ENCODE results near the gene EPN3. TPM values are rescaled to one million over a fixed set of nuclear protein-coding genes. Genes with fewer than 3 reads are reported as not detected.

The EPN3 gene
- total RNA-seq, 1 donor from 2014 or later = not detected

DNA sequence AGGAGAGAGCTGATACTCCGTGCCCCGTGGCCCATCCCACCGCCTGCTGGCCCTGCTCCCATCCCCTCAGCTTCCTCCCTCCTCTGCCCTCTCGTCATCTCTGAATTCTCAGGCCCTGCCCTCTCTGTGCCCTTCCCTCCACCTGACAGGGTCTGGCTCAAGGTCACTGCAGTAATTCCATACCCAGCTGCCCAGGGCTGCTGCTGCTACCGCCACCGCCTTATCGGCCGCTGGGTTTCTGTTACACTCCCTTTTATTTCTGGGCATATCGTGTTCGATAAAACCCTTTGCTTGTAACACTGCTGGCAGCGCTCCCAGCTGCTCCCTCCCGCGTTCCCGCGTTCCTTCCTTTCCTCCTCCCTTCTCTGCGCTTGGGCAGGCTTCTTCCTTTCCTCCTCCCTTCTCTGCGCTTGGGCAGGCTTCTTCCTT is 1.2 kb downstream of the EPN3 start:
- DNase-seq (ENCODE audit: low read depth) = peak; percentile 65

GRCh38 chr17:50534222-50534978 is 1.9 kb downstream of the EPN3 start:
- no peak for DNase-seq (ENCODE audit: low read depth)

DNA sequence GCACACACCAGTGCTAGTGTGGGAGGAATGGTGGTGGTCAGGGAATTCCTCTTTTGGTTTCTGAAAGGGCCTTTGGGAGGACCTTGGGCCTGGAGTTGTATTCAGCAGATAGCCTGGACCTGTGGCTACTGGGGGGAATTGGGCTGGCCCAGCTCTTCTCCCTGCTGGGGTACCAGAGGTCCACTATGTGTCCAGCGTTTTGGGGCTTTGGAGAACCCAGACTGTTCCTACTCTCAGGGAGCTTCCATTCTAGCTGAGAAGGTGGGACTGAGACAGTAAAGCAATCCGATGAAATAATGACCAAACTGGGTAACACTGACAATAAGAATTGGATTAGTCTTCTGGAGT is 2.4 kb downstream of the EPN3 start:
- DNase-seq (ENCODE audit: low read depth) = no peak

DNA sequence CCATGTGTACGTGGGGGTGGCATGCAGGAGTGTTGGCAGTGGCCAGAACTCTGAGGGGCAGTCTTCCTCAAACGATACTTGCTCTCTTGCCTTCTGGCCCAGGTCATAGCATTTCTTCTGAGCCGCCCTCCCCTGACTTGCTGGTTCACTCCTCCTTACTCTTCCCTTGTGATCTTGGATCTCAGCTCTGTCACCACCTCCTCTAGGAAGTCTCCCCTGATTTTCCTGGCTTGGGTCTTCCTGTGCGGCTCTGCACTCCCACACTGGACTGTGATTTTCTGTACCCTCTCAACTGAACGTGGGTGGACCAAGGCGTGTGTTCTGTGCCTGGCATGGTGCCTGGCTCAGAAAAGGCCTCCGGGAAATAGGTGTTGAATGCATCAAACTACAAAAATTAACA is 2.9 kb downstream of the EPN3 start:
- DNase-seq (ENCODE audit: low read depth) = no peak

DNA sequence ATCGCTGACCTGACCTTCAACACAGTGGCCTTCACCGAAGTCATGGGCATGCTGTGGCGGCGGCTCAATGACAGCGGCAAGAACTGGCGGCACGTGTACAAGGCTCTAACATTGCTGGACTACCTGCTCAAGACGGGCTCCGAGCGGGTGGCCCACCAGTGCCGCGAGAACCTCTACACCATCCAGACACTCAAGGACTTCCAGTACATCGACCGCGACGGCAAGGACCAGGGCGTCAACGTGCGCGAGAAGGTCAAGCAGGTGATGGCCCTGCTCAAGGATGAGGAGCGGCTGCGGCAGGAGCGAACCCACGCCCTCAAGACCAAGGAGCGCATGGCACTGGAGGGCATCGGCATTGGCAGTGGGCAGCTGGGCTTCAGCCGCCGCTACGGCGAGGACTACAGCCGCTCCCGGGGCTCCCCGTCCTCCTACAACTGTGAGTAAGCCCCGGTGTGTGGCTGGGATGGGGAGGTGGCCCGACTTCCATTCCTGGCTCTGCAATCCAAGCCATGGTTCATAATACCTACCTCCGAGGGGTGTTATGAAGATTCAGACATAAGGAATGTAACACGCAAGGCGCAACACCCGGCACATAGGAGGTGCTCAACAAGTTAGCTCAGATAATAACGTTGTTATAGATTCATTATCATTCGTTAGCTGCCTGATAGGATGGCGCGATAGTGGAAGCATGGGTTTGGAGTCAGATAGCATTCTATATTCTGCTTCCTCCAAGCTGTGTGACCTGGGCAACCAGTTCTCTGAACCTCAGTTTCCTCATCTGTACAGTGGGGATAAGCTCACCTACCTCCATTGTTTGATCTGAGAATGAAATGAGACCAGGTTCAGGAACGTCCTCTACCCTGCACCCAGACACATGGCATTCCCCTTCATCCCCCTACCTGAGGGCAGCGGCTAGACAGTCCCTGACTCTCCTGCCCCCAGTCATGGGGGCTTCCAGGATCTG is 4.4 kb downstream of the EPN3 start:
- DNase-seq (ENCODE audit: low read depth) = no peak

- DNase-seq (ENCODE audit: low read depth) = no peak
Observed at GRCh38 chr17:50537721-50538548, 5.4 kb downstream of the EPN3 start.

DNA sequence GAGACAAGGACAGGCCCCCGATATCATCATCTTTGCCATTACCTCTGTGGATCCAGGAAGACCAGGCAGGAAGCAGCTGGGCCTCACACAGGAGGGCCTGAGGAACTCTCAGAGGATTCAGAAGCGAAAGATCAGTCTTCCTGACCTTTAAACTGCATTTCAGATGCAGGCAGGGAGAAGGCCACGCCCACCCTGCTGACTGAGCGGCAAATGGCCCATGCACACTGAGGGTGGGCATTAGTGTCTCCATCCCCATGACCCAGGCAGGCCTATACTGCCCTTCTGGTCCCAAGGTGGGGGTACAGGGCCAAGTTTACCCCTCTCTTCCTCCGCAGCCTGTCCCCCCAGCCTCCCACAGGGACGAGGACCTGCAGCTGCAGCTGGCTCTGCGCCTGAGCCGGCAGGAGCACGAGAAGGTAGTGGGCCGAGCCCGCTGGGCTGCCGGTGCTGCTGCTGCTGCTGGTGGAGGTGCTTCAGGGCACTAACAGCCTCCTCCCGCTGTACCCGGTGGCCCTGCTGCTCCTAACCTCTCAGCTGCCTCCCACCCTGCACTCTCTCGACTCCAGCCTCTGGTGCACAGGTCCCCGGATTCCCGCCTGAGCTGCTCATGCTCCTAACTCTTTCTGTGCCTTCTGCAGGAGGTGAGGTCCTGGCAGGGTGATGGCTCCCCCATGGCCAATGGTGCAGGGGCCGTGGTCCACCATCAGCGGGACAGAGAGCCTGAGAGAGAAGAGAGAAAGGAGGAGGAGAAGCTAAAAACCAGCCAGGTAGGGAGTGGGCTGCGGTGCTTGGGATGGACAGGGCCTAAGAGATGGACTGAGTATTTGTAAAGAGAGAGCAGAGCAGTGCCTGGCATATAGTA is 6.2 kb downstream of the EPN3 start:
- no peak for DNase-seq (ENCODE audit: low read depth)

DNA sequence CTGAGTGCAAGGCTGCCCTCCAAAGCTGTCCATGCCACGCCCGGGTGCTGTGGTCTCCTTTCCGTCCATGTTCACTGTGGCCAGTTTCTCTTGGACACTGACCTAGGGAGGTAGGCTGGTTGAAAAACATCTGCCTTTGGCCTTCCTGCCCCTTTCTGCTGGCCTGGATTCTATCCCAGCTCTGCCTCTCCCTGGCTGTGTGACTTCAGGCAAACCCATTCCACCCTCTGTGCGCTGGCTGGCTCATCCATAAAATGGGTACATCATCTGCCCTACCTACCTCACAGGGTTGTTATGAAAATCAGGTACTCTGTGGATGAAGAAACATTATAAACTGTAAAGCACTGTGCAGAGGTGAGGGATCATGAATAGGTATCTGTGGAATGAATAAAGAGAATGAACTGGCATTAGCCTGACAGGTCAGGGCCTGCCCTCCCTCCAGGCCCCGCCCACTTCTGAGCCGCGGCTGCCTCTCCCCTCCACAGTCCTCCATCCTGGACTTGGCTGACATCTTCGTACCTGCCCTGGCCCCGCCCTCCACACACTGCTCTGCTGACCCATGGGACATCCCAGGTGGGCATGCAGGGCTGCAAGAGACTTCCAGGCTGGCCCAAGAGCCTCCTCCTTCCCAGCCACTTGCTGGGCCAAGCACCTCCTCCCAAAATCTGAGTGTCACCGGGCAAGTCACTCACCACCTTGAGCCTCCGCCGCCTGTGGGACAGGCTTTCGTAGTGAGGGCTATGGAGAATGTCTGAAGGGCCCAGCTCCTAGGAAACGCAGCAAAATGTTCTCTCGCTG is 7.4 kb downstream of the EPN3 start:
- peak; percentile 49 for DNase-seq (ENCODE audit: low read depth)

- no peak for DNase-seq (ENCODE audit: low read depth)
Observed at GRCh38 chr17:50540560-50541401, 8.2 kb downstream of the EPN3 start.

DNA sequence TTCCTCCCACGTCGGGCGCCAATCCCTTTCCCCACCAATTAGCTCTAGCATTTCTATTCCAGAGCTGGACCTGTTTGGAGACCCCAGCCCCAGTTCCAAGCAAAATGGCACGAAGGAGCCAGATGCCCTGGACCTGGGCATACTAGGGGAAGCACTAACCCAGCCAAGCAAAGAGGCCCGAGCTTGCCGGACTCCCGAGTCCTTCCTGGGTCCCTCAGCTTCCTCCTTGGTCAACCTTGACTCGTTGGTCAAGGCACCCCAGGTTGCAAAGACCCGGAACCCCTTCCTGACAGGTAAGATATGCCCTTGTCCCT is 8.8 kb downstream of the EPN3 start:
- DNase-seq (ENCODE audit: low read depth) = no peak

GRCh38 chr17:50541716-50542688 is 9.5 kb downstream of the EPN3 start:
- peak; percentile 89 for DNase-seq (ENCODE audit: low read depth)

DNA sequence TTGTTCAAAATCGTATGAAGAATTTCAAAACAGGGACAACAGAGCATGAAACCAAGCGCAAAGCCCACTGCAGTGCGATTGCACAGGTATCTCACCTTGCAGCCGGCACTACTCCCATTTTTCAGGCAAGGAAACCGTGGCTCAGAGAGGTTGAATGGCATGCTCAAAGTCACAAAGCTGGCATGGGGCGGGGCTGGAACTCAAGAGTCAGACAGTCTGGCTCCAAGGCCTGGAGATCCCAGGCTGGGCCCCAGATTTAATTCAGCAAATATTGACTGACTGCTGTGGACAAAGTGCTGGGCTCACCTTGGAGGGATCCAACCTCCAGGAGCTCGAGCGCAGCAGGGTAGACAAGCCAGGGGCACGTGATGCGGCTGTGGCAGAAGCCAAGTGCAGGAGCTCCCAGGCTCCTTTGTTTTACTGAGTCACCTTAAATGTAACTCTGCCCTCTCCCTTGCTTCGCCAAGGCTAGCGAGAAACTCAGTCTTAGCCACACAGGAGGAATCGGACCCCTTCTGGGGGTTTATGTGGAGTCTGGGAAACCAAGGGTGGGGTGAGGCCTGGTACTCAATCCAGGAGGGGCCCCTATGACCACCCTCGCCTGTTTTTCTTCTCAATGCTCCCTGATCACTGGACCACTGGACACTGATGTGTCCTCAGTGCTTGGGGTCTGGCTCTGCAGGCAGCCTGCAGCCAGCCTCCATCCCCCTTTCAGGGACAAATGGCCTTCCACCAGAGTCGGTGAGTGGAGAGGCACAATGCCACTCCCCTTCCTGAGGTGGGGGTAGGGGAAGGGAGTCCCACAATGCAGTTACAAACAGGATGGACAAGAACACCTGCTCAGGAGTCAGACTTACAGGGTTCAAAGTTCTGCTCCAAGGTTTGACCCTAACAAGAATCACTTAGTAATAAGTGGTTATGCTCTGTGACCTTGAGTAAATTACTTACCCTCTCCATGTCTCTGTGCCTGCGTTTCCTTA is 10.6 kb downstream of the EPN3 start:
- DNase-seq (ENCODE audit: low read depth) = no peak

DNA sequence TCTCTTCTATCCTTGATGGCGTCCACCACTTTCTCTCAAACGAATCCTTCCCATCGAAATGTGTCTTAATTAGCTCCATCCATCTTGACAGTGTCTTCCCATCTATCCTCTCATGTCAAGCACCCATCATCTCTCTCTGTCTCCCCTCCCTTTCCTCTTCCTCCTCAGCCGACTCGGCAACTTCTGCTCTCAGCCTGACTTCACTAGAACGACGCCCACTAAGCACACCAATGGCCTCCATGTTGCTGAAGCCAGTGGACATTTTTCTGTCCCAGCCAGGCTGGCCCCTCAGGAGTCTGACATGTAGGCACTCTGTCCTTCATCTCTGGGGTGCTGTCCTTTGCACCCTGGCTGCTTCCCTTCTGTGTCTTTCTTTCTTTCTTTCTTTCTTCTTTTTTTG is 12.0 kb downstream of the EPN3 start:
- no peak for DNase-seq (ENCODE audit: low read depth)

- no peak for DNase-seq (ENCODE audit: low read depth)
Observed at GRCh38 chr17:50545311-50545710, 12.8 kb downstream of the EPN3 start.

- DNase-seq (ENCODE audit: low read depth) = no peak
Observed at GRCh38 chr17:50546701-50547034, 14.1 kb downstream of the EPN3 start.

- peak; percentile 90 for DNase-seq (ENCODE audit: low read depth)
Observed at GRCh38 chr17:50547035-50547735, 14.7 kb downstream of the EPN3 start, which contains the start of gene SPATA20. Gene SPATA20, plus strand, starts transcription at chr17:50547174. Its CDS starts 35 bp downstream, at chr17:50547209.
